Tibial nerve (tissue), 3 donors: ENCODE data around the gene LRRC3C.

ENCODE experiments used
- CTCF ChIP-seq, 5 experiments: fragments of 200-600 bp in 3 of 5; fragments of 450-650 bp in 2 of 5; sonication (generic) in 3 of 5; IDR thresholded peaks; one replicate each; pipeline ENCODE4 v1.5.1; 2016 to 2019; ENCODE audit warnings: antibody characterized with exemption in 5 of 5, mild to moderate bottlenecking in 3 of 5, moderate library complexity in 2 of 5
- POLR2A ChIP-seq, 2 donors: fragments of 450-650 bp; IDR thresholded peaks; one replicate each; pipeline ENCODE4 v1.6.1; 2017; ENCODE audit warnings: antibody characterized with exemption in 2 of 2, mild to moderate bottlenecking in 2 of 2, moderate library complexity in 2 of 2

DNA sequence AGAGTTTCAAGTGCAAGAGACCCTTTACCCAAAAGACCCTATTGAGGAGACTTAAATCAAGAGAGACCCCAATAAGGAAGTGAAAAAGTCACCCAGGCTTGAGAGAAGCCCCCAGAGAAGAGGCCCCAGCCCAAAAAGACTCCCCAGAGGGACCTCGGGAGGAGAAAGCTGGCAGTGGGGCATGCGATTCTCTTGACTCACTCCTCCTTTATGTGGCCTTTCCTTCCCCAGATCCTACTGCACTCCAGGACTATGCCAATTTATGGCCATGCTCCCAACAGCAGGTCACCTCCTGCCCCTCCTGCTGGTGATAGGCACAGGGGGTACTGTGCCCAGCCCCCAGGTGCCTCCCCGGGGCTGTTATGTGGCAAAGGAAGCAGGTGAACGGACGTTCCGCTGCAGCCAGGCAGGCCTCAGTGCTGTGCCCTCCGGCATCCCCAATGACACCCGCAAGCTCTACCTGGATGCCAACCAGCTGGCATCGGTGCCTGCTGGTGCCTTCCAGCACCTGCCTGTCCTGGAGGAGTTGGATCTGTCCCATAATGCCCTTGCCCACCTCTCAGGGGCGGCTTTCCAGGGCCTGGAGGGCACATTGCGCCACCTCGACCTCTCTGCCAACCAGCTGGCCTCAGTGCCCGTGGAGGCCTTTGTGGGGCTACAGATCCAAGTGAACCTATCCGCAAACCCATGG, 16.3 kb downstream of the LRRC3C start:
- TF ChIP-seq CTCF (IDR thresholded peaks at IDR 0.05) (no peak), POLR2A (IDR thresholded peaks at IDR 0.05) (no peak)
